Spleen (tissue), 11 donors: ENCODE results near the gene TMEM273. TPM values are rescaled to one million over a fixed set of nuclear protein-coding genes. Genes with fewer than 3 reads are reported as not detected.

Source experiments
- DNase-seq: peaks from one replicate; pipeline ENCODE4 v3.0.0-alpha.2; 2020
- H3K27ac ChIP-seq, 8 donors: fragments of 200-600 bp; sonication (generic) in 7 of 8; 1 replicate in 4 of 8; 2 replicates in 4 of 8; pipeline versions ENCODE4 v1.5.0 to v1.8.0; 2016 to 2021; ENCODE audit warnings: inconsistent platforms in 4 of 8, mild to moderate bottlenecking in 4 of 8, moderate library complexity in 1 of 8
- H3K27me3 ChIP-seq, 7 donors: fragments of 200-600 bp; sonication (generic) in 6 of 7; replicated peaks in 1 of 7; 1 replicate in 4 of 7; 2 replicates in 3 of 7; pipeline versions ENCODE4 v1.5.0 to v1.8.0; 2016 to 2021; ENCODE audit warnings: inconsistent platforms in 3 of 7, mild to moderate bottlenecking in 1 of 7
- H3K36me3 ChIP-seq, 6 donors: fragments of 200-600 bp; sonication (generic) in 5 of 6; 1 replicate in 4 of 6; 2 replicates in 2 of 6; pipeline versions ENCODE4 v1.5.0 to v1.8.0; 2016 to 2021; ENCODE audit warnings: inconsistent platforms in 2 of 6
- H3K4me1 ChIP-seq, 6 donors: fragments of 200-600 bp; sonication (generic) in 5 of 6; 1 replicate in 3 of 6; 2 replicates in 3 of 6; pipeline versions ENCODE4 v1.5.0 to v1.8.0; 2016 to 2021; ENCODE audit warnings: inconsistent platforms in 3 of 6
- H3K4me3 ChIP-seq, 8 donors: fragments of 200-600 bp; sonication (generic) in 7 of 8; 1 replicate in 4 of 8; 2 replicates in 4 of 8; pipeline versions ENCODE4 v1.5.0 to v1.8.0; 2016 to 2021; ENCODE audit warnings: inconsistent platforms in 4 of 8, mild to moderate bottlenecking in 4 of 8, moderate library complexity in 2 of 8
- H3K9me3 ChIP-seq, 8 donors: fragments of 200-600 bp; sonication (generic) in 7 of 8; 1 replicate in 4 of 8; 2 replicates in 4 of 8; pipeline versions ENCODE4 v1.5.0 to v1.8.0; 2016 to 2021; ENCODE audit warnings: inconsistent platforms in 4 of 8
- CTCF ChIP-seq, 11 experiments: fragments of 200-600 bp in 7 of 11; fragments of 450-650 bp in 4 of 11; sonication (generic) in 4 of 11; IDR thresholded peaks in 8 of 11; conservative IDR thresholded peaks in 3 of 11; 1 replicate in 7 of 11; 2 replicates in 4 of 11; pipeline versions ENCODE4 v1.4.0 to v1.8.0; 2016 to 2021; ENCODE audit warnings: antibody characterized with exemption in 11 of 11, inconsistent platforms in 4 of 11, mild to moderate bottlenecking in 1 of 11
- POLR2A ChIP-seq, 3 donors: fragments of 450-650 bp; IDR thresholded peaks; one replicate each; pipeline ENCODE4 v1.5.1; 2017; ENCODE audit warnings: antibody characterized with exemption in 3 of 3, mild to moderate bottlenecking in 1 of 3
- POLR2AphosphoS5 ChIP-seq, 3 donors: sonication (generic); formaldehyde crosslinking; IDR thresholded peaks; one replicate each; pipeline ENCODE4 v1.5.1; 2017; ENCODE audit warnings: antibody characterized with exemption in 3 of 3
- WGBS, 5 donors: extraction: QIAGEN DNeasy Blood & Tissue Kit in 3 of 5; methylation state at CpG; one replicate each; pipeline versions ENCODE4 v1.1.5 to v1.1.7; 2013 to 2018; 5-methylcytosine and 5-hydroxymethylcytosine counted together
- intact Hi-C: fragments of 100-400 bp; cut with DNase I; formaldehyde crosslinking; loops from one replicate; pipeline ENCODE4 v1.15.0; 2023; ENCODE audit warnings: low total_unique reads
- polyA plus RNA-seq, 3 donors: library from polyadenylated mRNA; stranded (reverse); fragments of 200-250 nt; gene quantifications; one replicate each; pipeline ENCODE4 v1.2.1, GENCODE V29; 2013
- total RNA-seq, 7 donors: library from RNA; depleted of rRNA in 3 of 7; stranded (reverse); fragments of >200 nt in 3 of 7; fragmentation: NEBNext Ultra II Directional in 4 of 7; extraction: Animal tissue kit (Norgen Biotek cat#: 25700) in 4 of 7; gene quantifications; one replicate each; pipeline versions ENCODE4 v1.1.0 to v1.2.1, GENCODE V29; 2016 to 2021
- donor health status: healthy with polysubstance abuse.
- donor health status: DM: no; HTN: no; CAD: no; lungs with moderate emphysema.
- donor health status: DM: no; HTN: no; CAD: no.
- donor health status: Bipolar disorder and iron deficiency.
- donor health status: healthy.
- donor health status: DM: no; HTN: no; CAD: no.
- donor health status: DM: yes; HTN: yes; CAD: no.

Gene TMEM273
- total and polyA plus RNA-seq, 10 donors: 25.6 to 64.5 (median 33.4) TPM

GRCh38 chr10:49220031-49220430, 31.8 kb upstream of the TMEM273 start:
- H3K36me3 ChIP-seq: no peaks in the 10 kb centered on the region
- WGBS, 5 donors: 88 to 100% (median 95%) methylated on average over 1 of the region's 1 CpG
- H3K9me3 ChIP-seq: peaks cover 0 to 3% (median 0%) of the 10 kb centered on the region in 8 donors
- no peak overlapping the region for H3K4me3 ChIP-seq
- no peaks in the 10 kb centered on the region for H3K27me3 ChIP-seq
- H3K4me1 ChIP-seq: no peaks in the 10 kb centered on the region
- DNase-seq: no peak
- H3K27ac ChIP-seq: no peak overlapping the region
- intact Hi-C loops: no loop called here
- TF ChIP-seq CTCF (IDR thresholded peaks at IDR 0.05 in 8 of 11, conservative IDR thresholded peaks at IDR 0.05 in 3 of 11) (no peak), POLR2A (IDR thresholded peaks at IDR 0.05) (no peak), POLR2AphosphoS5 (IDR thresholded peaks at IDR 0.05) (no peak)

- Histone ChIP-seq H3K4me3 (no peak overlapping the region), H3K9me3 (peaks cover 0 to 3% (median 0%) of the 10 kb centered on the region in 8 donors), H3K27ac (no peak overlapping the region), H3K4me1 (no peaks in the 10 kb centered on the region), H3K27me3 (no peaks in the 10 kb centered on the region), H3K36me3 (no peaks in the 10 kb centered on the region)
- DNase-seq: no peak
- intact Hi-C loops: no loop called here
- no peak for TF ChIP-seq POLR2A (IDR thresholded peaks at IDR 0.05)
- no peak for TF ChIP-seq CTCF (IDR thresholded peaks at IDR 0.05 in 8 of 11, conservative IDR thresholded peaks at IDR 0.05 in 3 of 11)
- TF ChIP-seq POLR2AphosphoS5 (IDR thresholded peaks at IDR 0.05): no peak
- WGBS, 5 donors: 77 to 91% (median 78%) methylated on average over 2 of the region's 2 CpGs
Observed at GRCh38 chr10:49219248-49219647, 31.1 kb upstream of the TMEM273 start.

- no peak overlapping the region for H3K4me3 ChIP-seq
- no peaks in the 10 kb centered on the region for H3K36me3 ChIP-seq
- WGBS, 5 donors: 53 to 88% (median 77%) methylated on average over 2 of the region's 2 CpGs
- intact Hi-C loops: no loop called here
- H3K27ac ChIP-seq: no peak overlapping the region
- no peaks in the 10 kb centered on the region for H3K4me1 ChIP-seq
- peaks cover 0 to under 1% (median 0%) of the 10 kb centered on the region in 7 donors for H3K27me3 ChIP-seq
- DNase-seq: no peak
- TF ChIP-seq POLR2AphosphoS5 (IDR thresholded peaks at IDR 0.05) (no peak), CTCF (IDR thresholded peaks at IDR 0.05 in 8 of 11, conservative IDR thresholded peaks at IDR 0.05 in 3 of 11) (no peak), POLR2A (IDR thresholded peaks at IDR 0.05) (no peak)
- peaks cover 0 to 3% (median 0%) of the 10 kb centered on the region in 8 donors for H3K9me3 ChIP-seq
Observed at GRCh38 chr10:49218480-49218879, 30.3 kb upstream of the TMEM273 start.

GRCh38 chr10:49217645-49218044, 29.5 kb upstream of the TMEM273 start:
- intact Hi-C loops: no loop called here
- Histone ChIP-seq H3K4me1 (no peaks in the 10 kb centered on the region), H3K27me3 (peaks cover 0 to 8% (median 0%) of the 10 kb centered on the region in 7 donors), H3K36me3 (no peaks in the 10 kb centered on the region), H3K27ac (no peak overlapping the region), H3K4me3 (no peak overlapping the region), H3K9me3 (no peaks in the 10 kb centered on the region)
- no peak for DNase-seq
- 67 to 87% (median 74%) methylated on average over 2 of the region's 2 CpGs for WGBS, 5 donors
- TF ChIP-seq POLR2A (IDR thresholded peaks at IDR 0.05) (no peak), POLR2AphosphoS5 (IDR thresholded peaks at IDR 0.05) (no peak), CTCF (IDR thresholded peaks at IDR 0.05 in 8 of 11, conservative IDR thresholded peaks at IDR 0.05 in 3 of 11) (no peak)
